OCI-LY1 (cell line): Measurements from ENCODE around the gene ZNF304.

Experiments used
- H2AFZ ChIP-seq: fragments of 200-600 bp; sonication (generic), shearing (Covaris generic); 2 replicates; pipeline ENCODE4 v1.6.0; 2014; ENCODE audit warnings: antibody characterized with exemption, mild to moderate bottlenecking, low read length
- H3F3A ChIP-seq: fragments of 200-600 bp; sonication (generic), shearing (Covaris generic); 2 replicates; pipeline ENCODE4 v1.6.0; 2014; ENCODE audit warnings: mild to moderate bottlenecking, antibody characterized with exemption, low read length, moderate library complexity; ENCODE audit not compliant: insufficient read depth
- H3K27ac ChIP-seq: fragments of 200-600 bp; sonication (generic); 2 replicates; pipeline ENCODE4 v1.5.1; 2014; ENCODE audit warnings: low read length, mixed run types, mild to moderate bottlenecking, low read depth; ENCODE audit not compliant: poor library complexity, severe bottlenecking
- H3K27me3 ChIP-seq: fragments of 200-600 bp; sonication (generic); 2 replicates; pipeline ENCODE4 v1.6.0; 2014; ENCODE audit warnings: antibody characterized with exemption, mild to moderate bottlenecking, low read length, moderate library complexity; ENCODE audit not compliant: insufficient read depth
- H3K36me3 ChIP-seq: fragments of 200-600 bp; sonication (generic); 2 replicates; pipeline ENCODE4 v1.6.1; 2014; ENCODE audit warnings: mild to moderate bottlenecking, antibody characterized with exemption, low read length, moderate library complexity, mixed read lengths; ENCODE audit not compliant: insufficient read depth
- H3K4me1 ChIP-seq: fragments of 200-600 bp; sonication (generic); 2 replicates; pipeline ENCODE4 v1.5.1; 2014; ENCODE audit warnings: mild to moderate bottlenecking, low read length, moderate library complexity; ENCODE audit not compliant: insufficient read depth, severe bottlenecking
- H3K4me2 ChIP-seq: fragments of 200-600 bp; sonication (generic), shearing (Covaris generic); 2 replicates; pipeline ENCODE4 v1.6.1; 2014; ENCODE audit warnings: low read length
- H3K4me3 ChIP-seq: fragments of 200-600 bp; sonication (generic); 2 replicates; pipeline ENCODE4 v1.5.1; 2014; ENCODE audit warnings: low read length, low read depth, mild to moderate bottlenecking, mixed read lengths; ENCODE audit not compliant: poor library complexity, severe bottlenecking
- H3K79me2 ChIP-seq: fragments of 200-600 bp; shearing (Covaris generic); 2 replicates; pipeline ENCODE4 v1.6.1; 2016; ENCODE audit warnings: mixed run types, low read length, mixed read lengths; ENCODE audit not compliant: insufficient read depth
- H3K9ac ChIP-seq: fragments of 200-600 bp; sonication (generic), shearing (Covaris generic); 2 replicates; pipeline ENCODE4 v1.6.1; 2014; ENCODE audit warnings: mild to moderate bottlenecking, low read length, mixed read lengths
- H3K9me2 ChIP-seq: fragments of 200-600 bp; sonication (generic), shearing (Covaris generic); 2 replicates; pipeline ENCODE4 v1.6.1; 2014; ENCODE audit warnings: low read depth, mild to moderate bottlenecking, low read length, mixed read lengths
- H3K9me3 ChIP-seq: fragments of 200-600 bp; shearing (Covaris generic); 2 replicates; pipeline ENCODE4 v1.6.1; 2014; ENCODE audit warnings: low read length, mixed read lengths
- H4K20me1 ChIP-seq: fragments of 200-600 bp; sonication (generic), shearing (Covaris generic); 2 replicates; pipeline ENCODE4 v1.6.0; 2016; ENCODE audit warnings: mild to moderate bottlenecking, low read length; ENCODE audit not compliant: insufficient read depth
- CTCF ChIP-seq: fragments of 200-600 bp; sonication (generic), shearing (Covaris generic); IDR thresholded peaks from 2 replicates; pipeline ENCODE4 v1.5.1; 2017; ENCODE audit warnings: mild to moderate bottlenecking, antibody characterized with exemption, low read length, moderate library complexity, mixed read lengths
- EZH2 ChIP-seq: fragments of 200-600 bp; sonication (generic), shearing (Covaris generic); IDR thresholded peaks from 2 replicates; pipeline ENCODE4 v1.8.0; 2017; ENCODE audit warnings: borderline replicate concordance, mixed run types, mild to moderate bottlenecking, antibody characterized with exemption, low read length, moderate library complexity, mixed read lengths

The ZNF304 gene

DNA sequence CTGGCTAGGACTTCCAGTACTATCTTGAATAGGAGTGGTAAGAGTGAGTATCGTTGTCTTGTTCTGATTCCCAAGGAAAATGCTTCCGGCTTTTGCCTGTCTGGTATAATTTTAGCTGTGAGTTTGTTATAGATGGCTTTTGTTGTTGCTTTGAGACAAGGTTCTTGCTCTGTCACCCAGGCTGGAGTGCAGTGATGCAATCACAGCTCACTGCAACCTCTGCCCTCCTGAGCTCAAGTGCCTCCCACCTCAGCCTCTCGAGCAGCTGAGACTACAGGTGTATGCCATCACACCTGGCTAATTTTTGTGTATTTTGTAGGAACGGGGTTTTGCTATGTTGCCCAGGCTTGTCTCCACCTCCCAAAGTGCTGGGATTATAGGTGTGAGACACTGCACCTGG is 36.9 kb upstream of the ZNF304 start:
- no peak overlapping the region for H3K4me2 ChIP-seq
- H3F3A ChIP-seq: no peaks in the 10 kb centered on the region
- H3K9me2 ChIP-seq: no peaks in the 10 kb centered on the region
- H3K9me3 ChIP-seq: no peaks in the 10 kb centered on the region
- no peaks in the 10 kb centered on the region for H4K20me1 ChIP-seq
- H3K36me3 ChIP-seq: no peaks in the 10 kb centered on the region
- H3K27me3 ChIP-seq: no peaks in the 10 kb centered on the region
- H3K79me2 ChIP-seq: no peaks in the 10 kb centered on the region
- TF ChIP-seq CTCF (no peak), EZH2 (no peak)
- H2AFZ ChIP-seq: no peak overlapping the region
- H3K9ac ChIP-seq: no peak overlapping the region
- no peak overlapping the region for H3K27ac ChIP-seq
- no peak overlapping the region for H3K4me3 ChIP-seq
- H3K4me1 ChIP-seq: no peaks in the 10 kb centered on the region

DNA sequence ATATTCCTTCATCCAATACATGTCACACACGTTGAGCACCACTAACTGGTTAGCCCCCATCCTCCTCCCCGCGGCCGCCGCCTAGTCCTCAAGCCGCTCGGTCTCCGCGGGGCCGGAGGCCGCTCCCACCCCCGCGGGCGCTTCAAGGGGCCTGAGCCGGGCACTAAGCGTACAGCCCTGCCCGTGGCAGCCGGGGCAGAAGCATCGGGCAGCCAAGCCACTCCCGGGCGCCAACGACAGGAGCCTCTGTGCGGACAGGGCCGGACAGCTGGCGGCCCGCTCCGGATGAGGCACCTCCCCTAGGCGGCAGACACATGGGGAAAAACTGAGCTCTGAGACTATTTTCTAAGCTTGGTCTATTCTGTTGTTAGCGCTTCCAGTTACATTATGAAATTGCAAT is 33.6 kb upstream of the ZNF304 start:
- no peak overlapping the region for H2AFZ ChIP-seq
- no peak overlapping the region for H3K4me3 ChIP-seq

GRCh38 chr19:57319869-57320179 is 31.2 kb upstream of the ZNF304 start:
- Histone ChIP-seq H3K9me3 (no peaks in the 10 kb centered on the region), H3K4me1 (peaks cover 24% of the 10 kb centered on the region), H3K4me3 (peak overlapping the region; percentile 82), H3K27me3 (no peaks in the 10 kb centered on the region), H3K36me3 (peaks cover 15% of the 10 kb centered on the region), H3K9me2 (no peaks in the 10 kb centered on the region), H3F3A (no peaks in the 10 kb centered on the region), H3K27ac (peak overlapping the region; percentile 34), H3K79me2 (peaks cover 23% of the 10 kb centered on the region), H3K9ac (peak overlapping the region; percentile 90), H2AFZ (0 out of 2 replicates have a peak overlapping the region, but pooled peaks have one; percentile 3), H4K20me1 (no peaks in the 10 kb centered on the region), H3K4me2 (peak overlapping the region; percentile 81)
- TF ChIP-seq EZH2 (no peak), CTCF (no peak)

More for the DNA sequence above, 33.6 kb upstream of the ZNF304 start:
- Histone ChIP-seq H3K27me3 (no peaks in the 10 kb centered on the region), H3K36me3 (no peaks in the 10 kb centered on the region), H3F3A (no peaks in the 10 kb centered on the region), H3K4me1 (peaks cover 23% of the 10 kb centered on the region), H3K9me3 (no peaks in the 10 kb centered on the region), H3K9me2 (no peaks in the 10 kb centered on the region), H3K9ac (no peak overlapping the region), H3K79me2 (peaks cover 19% of the 10 kb centered on the region), H4K20me1 (no peaks in the 10 kb centered on the region), H3K4me2 (no peak overlapping the region), H3K27ac (no peak overlapping the region)
- TF ChIP-seq EZH2: no peak
- no peak for TF ChIP-seq CTCF
